Measurements from ENCODE around the gene GABRB1. TPM values are rescaled to one million over a fixed set of nuclear protein-coding genes. Genes with fewer than 3 reads are reported as not detected.

Gene GABRB1
- polyA plus RNA-seq, 3 donors = not detected

DNA sequence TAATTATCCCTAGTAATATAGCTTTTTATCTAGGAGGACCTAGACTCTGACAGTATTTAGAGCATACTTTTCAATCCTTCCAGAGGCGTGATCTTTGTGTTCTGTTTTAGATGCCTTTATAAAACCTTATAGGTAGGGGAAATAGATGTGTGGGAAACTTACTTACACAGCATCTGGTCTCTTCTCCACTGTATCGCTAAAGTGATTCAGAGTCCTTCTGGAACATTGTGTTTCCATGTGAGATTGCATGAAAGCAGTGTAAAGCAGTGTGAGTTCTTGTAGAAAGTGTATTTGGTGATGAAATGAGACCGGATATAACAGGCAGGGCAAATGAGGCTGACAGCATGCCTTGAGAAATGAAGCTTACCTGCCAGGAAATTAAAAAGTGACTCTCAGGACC, 9.5 kb downstream of the GABRB1 start:
- Histone ChIP-seq H3K9me3 (replicated peaks in 1 of 2; ENCODE audit: control insufficient read depth in 1 of 2, insufficient read depth in 1 of 2, low read length in 2 of 2) (no peaks in the 10 kb centered on the region), H4K20me1 (ENCODE audit: insufficient read depth, low read length) (no peaks in the 10 kb centered on the region), H3K27ac (ENCODE audit: low read depth in 1 of 2, low read length in 2 of 2) (no peak overlapping the region), H3K36me3 (replicated peaks in 1 of 2; ENCODE audit: control insufficient read depth in 1 of 2, insufficient read depth in 2 of 2, low read length in 2 of 2) (no peaks in the 10 kb centered on the region), H3K9ac (ENCODE audit: insufficient read depth, low read length, poor library complexity, severe bottlenecking) (no peak overlapping the region), H3K4me2 (replicated peaks; ENCODE audit: extremely low read depth, low read length, poor library complexity, severe bottlenecking) (no peak overlapping the region), H2AFZ (ENCODE audit: insufficient read depth, low read depth, low read length, poor library complexity, severe bottlenecking) (no peak overlapping the region), H3K79me2 (ENCODE audit: insufficient read depth, low read length) (no peaks in the 10 kb centered on the region), H3K27me3 (ENCODE audit: control insufficient read depth in 2 of 2, insufficient read depth in 2 of 2, low read length in 2 of 2) (peaks cover 3 to 4% of the 10 kb centered on the region in 2 donors), H3K4me1 (ENCODE audit: control insufficient read depth in 1 of 2, insufficient read depth in 2 of 2, low read length in 2 of 2) (no peaks in the 10 kb centered on the region), H3K4me3 (replicated peaks in 1 of 3; ENCODE audit: low read depth in 2 of 3, low read length in 3 of 3) (no peak overlapping the region)
- DNase-seq = no peak
- WGBS (ENCODE audit: insufficient coverage) = 75% methylated on average over 1 of the region's 3 CpGs
- Mint-ChIP-seq H3K4me1 (no peaks in the 10 kb centered on the region), H3K4me3 (no peak overlapping the region), H3K36me3 (no peaks in the 10 kb centered on the region), H3K9me3 (peaks cover 0 to 2% (median 0%) of the 10 kb centered on the region in 7 donors), H3K27me3 (ENCODE audit: low read depth in 3 of 3) (peaks cover 2 to 5% (median 3%) of the 10 kb centered on the region in 3 donors), H3K27ac (no peak overlapping the region)
- TF ChIP-seq, protein P1, sequence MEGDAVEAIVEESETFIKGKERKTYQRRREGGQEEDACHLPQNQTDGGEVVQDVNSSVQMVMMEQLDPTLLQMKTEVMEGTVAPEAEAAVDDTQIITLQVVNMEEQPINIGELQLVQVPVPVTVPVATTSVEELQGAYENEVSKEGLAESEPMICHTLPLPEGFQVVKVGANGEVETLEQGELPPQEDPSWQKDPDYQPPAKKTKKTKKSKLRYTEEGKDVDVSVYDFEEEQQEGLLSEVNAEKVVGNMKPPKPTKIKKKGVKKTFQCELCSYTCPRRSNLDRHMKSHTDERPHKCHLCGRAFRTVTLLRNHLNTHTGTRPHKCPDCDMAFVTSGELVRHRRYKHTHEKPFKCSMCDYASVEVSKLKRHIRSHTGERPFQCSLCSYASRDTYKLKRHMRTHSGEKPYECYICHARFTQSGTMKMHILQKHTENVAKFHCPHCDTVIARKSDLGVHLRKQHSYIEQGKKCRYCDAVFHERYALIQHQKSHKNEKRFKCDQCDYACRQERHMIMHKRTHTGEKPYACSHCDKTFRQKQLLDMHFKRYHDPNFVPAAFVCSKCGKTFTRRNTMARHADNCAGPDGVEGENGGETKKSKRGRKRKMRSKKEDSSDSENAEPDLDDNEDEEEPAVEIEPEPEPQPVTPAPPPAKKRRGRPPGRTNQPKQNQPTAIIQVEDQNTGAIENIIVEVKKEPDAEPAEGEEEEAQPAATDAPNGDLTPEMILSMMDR (IDR thresholded peaks at IDR 0.05) = no peak
- intact Hi-C loops (cut with micrococcal nuclease) = no loop called here

DNA sequence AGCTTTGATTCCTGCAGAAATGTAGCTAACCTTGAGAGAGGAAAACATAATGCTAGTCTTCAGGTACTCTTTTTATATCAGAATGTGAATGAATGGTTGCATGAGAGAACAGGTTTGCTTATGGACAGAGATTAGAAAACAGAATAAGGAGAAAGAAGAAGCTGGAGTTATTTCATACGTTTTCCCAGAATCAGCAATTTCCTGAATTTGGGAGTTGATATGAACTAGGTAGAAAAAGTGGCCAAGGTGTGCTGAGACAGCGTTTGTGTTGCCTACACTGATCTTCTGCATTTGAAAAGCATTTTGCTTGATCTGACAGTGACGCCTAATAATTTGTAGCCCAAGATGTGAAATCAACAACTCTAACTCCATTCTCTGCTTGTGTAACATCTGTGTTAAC, 12.5 kb downstream of the GABRB1 start:
- no peak overlapping the region for H3K27ac Mint-ChIP-seq
- no peaks in the 10 kb centered on the region for H3K9me3 Mint-ChIP-seq
- no peaks in the 10 kb centered on the region for H3K9me3 ChIP-seq (replicated peaks in 1 of 2; ENCODE audit: control insufficient read depth in 1 of 2, insufficient read depth in 1 of 2, low read length in 2 of 2)
- no peak overlapping the region for H3K4me3 Mint-ChIP-seq
- H3K36me3 ChIP-seq (replicated peaks in 1 of 2; ENCODE audit: control insufficient read depth in 1 of 2, insufficient read depth in 2 of 2, low read length in 2 of 2) = no peaks in the 10 kb centered on the region
- H3K4me2 ChIP-seq (replicated peaks; ENCODE audit: extremely low read depth, low read length, poor library complexity, severe bottlenecking) = no peak overlapping the region
- no peaks in the 10 kb centered on the region for H3K79me2 ChIP-seq (ENCODE audit: insufficient read depth, low read length)
- H3K9ac ChIP-seq (ENCODE audit: insufficient read depth, low read length, poor library complexity, severe bottlenecking) = no peak overlapping the region
- H3K27me3 ChIP-seq (ENCODE audit: control insufficient read depth in 2 of 2, insufficient read depth in 2 of 2, low read length in 2 of 2) = peaks cover 0 to 3% of the 10 kb centered on the region in 2 donors
- H3K36me3 Mint-ChIP-seq = no peaks in the 10 kb centered on the region
- TF ChIP-seq, protein P1 (IDR thresholded peaks at IDR 0.05) = no peak
- no peak overlapping the region for H2AFZ ChIP-seq (ENCODE audit: insufficient read depth, low read depth, low read length, poor library complexity, severe bottlenecking)
- peaks cover 0 to 3% (median 1%) of the 10 kb centered on the region in 3 donors for H3K27me3 Mint-ChIP-seq (ENCODE audit: low read depth in 3 of 3)
- DNase-seq = no peak
- intact Hi-C loops (cut with micrococcal nuclease) = no loop called here
- no peaks in the 10 kb centered on the region for H3K4me1 ChIP-seq (ENCODE audit: control insufficient read depth in 1 of 2, insufficient read depth in 2 of 2, low read length in 2 of 2)
- H4K20me1 ChIP-seq (ENCODE audit: insufficient read depth, low read length) = no peaks in the 10 kb centered on the region
- H3K4me1 Mint-ChIP-seq = no peaks in the 10 kb centered on the region
- no peak overlapping the region for H3K4me3 ChIP-seq (replicated peaks in 1 of 3; ENCODE audit: low read depth in 2 of 3, low read length in 3 of 3)
- no peak overlapping the region for H3K27ac ChIP-seq (ENCODE audit: low read depth in 1 of 2, low read length in 2 of 2)
- WGBS (ENCODE audit: insufficient coverage) = 73% methylated on average over 3 of the region's 3 CpGs
